Thoracic aorta (tissue), 2 donors: ENCODE measurements around the gene NTRK2. TPM values are rescaled to one million over a fixed set of nuclear protein-coding genes. Genes with fewer than 3 reads are reported as not detected.

Source experiments
- ATAC-seq: fragments of 150-250 bp; one replicate; pipeline ENCODE4 v1.8.0; 2017; ENCODE audit warnings: low read depth; ENCODE audit not compliant: insufficient number of reproducible peaks, low FRiP score
- DNase-seq: peaks from one replicate; pipeline ENCODE4 v3.0.0-alpha.2; 2020; ENCODE audit warnings: low spot score
- H3K27ac ChIP-seq, 2 donors: fragments of 200-600 bp; sonication (generic); 1 replicate in 1 of 2; 2 replicates in 1 of 2; pipeline ENCODE4 v1.5.1; 2016; ENCODE audit warnings: mild to moderate bottlenecking in 2 of 2, moderate library complexity in 2 of 2
- H3K27me3 ChIP-seq: fragments of 200-600 bp; sonication (generic); replicated peaks from 2 replicates; pipeline ENCODE4 v1.6.0; 2016; ENCODE audit warnings: mild to moderate bottlenecking; ENCODE audit not compliant: insufficient read depth
- H3K36me3 ChIP-seq: fragments of 200-600 bp; sonication (generic); one replicate; pipeline ENCODE4 v1.5.1; 2016
- H3K4me1 ChIP-seq, 2 donors: fragments of 200-600 bp; sonication (generic); 1 replicate in 1 of 2; 2 replicates in 1 of 2; pipeline versions ENCODE4 v1.5.1 to v1.6.0; 2016; ENCODE audit warnings: low read depth in 2 of 2, mild to moderate bottlenecking in 1 of 2; ENCODE audit not compliant: control insufficient read depth in 1 of 2
- H3K4me3 ChIP-seq: fragments of 200-600 bp; sonication (generic); 2 replicates; pipeline ENCODE4 v1.5.1; 2016; ENCODE audit warnings: mild to moderate bottlenecking
- H3K9me3 ChIP-seq: fragments of 200-600 bp; sonication (generic); 2 replicates; pipeline ENCODE4 v1.5.1; 2016
- total RNA-seq, 2 donors: library from RNA; depleted of rRNA; stranded (reverse); fragments of >200 nt; gene quantifications; one replicate each; pipeline versions ENCODE4 v1.1.0 to v1.2.3, GENCODE V29; 2016
- TF ChIP-seq, protein P1 (sequence below): fragments of 200-600 bp; sonication (generic); IDR thresholded peaks from one replicate; pipeline ENCODE4 v1.5.1; 2019; ENCODE audit warnings: antibody characterized with exemption

The NTRK2 gene
- total RNA-seq, 2 donors from 2014 or later = 12.6 to 27.9 TPM

DNA sequence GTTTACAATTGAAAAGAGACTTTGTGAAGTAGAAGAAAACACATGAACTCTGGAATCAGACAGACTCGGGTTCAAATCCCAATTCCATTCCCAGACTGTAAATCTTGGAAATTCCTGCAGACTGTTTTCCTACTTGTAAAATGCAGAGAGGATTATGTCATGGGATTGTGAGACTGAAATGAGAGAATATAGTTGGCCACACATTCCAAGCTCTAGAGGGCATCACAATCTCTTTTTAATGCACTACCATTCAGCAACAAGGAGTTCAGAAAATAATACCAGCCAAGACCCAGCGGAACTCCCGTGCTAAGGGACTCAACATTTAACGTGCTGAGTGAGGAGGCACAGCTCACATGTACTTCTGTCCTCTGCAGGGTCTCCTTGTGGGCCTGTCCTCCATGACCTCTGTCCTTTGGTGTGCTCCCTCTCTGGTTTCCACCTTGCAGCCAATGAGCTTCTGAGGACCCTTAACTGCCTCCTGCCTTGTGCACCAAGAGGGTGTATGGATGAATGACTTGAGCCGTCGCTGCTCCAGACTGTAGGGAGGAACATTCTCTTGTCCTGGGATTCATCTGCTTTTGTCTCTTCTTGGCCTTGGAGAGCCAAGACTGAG lies 263.5 kb downstream of the NTRK2 start:
- no peak overlapping the region for H3K4me3 ChIP-seq
- no peak overlapping the region for H3K27ac ChIP-seq
- H3K27me3 ChIP-seq = no peaks in the 10 kb centered on the region
- TF ChIP-seq, protein P1, sequence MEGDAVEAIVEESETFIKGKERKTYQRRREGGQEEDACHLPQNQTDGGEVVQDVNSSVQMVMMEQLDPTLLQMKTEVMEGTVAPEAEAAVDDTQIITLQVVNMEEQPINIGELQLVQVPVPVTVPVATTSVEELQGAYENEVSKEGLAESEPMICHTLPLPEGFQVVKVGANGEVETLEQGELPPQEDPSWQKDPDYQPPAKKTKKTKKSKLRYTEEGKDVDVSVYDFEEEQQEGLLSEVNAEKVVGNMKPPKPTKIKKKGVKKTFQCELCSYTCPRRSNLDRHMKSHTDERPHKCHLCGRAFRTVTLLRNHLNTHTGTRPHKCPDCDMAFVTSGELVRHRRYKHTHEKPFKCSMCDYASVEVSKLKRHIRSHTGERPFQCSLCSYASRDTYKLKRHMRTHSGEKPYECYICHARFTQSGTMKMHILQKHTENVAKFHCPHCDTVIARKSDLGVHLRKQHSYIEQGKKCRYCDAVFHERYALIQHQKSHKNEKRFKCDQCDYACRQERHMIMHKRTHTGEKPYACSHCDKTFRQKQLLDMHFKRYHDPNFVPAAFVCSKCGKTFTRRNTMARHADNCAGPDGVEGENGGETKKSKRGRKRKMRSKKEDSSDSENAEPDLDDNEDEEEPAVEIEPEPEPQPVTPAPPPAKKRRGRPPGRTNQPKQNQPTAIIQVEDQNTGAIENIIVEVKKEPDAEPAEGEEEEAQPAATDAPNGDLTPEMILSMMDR = no peak
- no peaks in the 10 kb centered on the region for H3K4me1 ChIP-seq
- H3K9me3 ChIP-seq = no peaks in the 10 kb centered on the region
- no peak for ATAC-seq
- no peaks in the 10 kb centered on the region for H3K36me3 ChIP-seq
- DNase-seq = no peak

DNA sequence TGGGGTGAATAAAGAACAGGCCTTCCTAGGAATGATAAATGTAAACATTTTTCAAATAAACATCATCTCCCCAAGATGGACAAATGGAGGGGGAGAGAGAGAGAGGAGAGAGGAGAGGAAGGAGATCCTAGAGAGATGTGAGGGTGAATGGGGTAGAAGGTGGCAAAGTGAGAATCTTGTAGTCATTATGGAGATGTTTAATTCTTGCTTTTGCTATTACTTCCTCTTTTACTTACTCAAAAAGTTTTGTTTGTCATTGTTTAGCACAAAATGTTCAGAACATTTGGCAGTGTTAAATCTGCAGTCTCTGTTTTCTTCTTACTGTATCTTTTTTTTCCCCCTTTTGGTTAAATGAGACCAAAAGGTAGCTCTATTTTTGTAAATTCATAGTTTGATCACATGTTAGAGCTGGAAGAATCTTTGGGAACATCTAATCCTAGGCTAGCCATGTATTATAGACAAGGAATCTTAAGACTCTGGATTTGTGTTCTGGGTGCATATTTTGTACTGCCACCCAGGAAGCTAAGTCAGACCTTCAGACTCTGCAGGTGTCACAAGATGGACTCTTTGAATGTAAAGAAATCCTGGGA lies 266.1 kb downstream of the NTRK2 start:
- no peaks in the 10 kb centered on the region for H3K4me1 ChIP-seq
- no peaks in the 10 kb centered on the region for H3K27me3 ChIP-seq
- TF ChIP-seq, protein P1 = no peak
- no peaks in the 10 kb centered on the region for H3K9me3 ChIP-seq
- DNase-seq (no peak), ATAC-seq (no peak)
- no peaks in the 10 kb centered on the region for H3K36me3 ChIP-seq
- no peak overlapping the region for H3K4me3 ChIP-seq
- no peak overlapping the region for H3K27ac ChIP-seq

DNA sequence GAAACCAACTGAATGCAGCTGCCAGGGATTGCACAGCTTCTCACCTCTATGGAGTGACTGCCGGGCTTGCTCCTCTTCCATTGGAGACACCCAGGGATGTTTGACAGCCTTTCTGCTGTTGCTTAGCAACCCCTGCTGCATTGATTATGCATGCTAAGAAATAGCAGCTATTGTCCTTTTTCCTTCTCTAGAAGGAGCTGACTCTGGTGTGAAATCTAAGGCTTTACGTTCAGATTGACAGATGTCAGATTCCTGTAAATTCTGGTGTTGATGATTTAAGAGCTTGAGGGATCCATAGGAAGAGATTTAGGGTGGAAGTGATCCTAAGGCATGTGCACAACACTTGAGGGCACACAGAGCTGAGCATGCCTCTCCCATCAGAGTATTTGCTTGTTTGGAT lies 267.7 kb downstream of the NTRK2 start:
- Histone ChIP-seq H3K4me1 (no peaks in the 10 kb centered on the region), H3K36me3 (no peaks in the 10 kb centered on the region), H3K4me3 (no peak overlapping the region), H3K27me3 (no peaks in the 10 kb centered on the region), H3K27ac (no peak overlapping the region), H3K9me3 (no peaks in the 10 kb centered on the region)
- no peak for DNase-seq
- ATAC-seq = no peak
- TF ChIP-seq, protein P1 = no peak

DNA sequence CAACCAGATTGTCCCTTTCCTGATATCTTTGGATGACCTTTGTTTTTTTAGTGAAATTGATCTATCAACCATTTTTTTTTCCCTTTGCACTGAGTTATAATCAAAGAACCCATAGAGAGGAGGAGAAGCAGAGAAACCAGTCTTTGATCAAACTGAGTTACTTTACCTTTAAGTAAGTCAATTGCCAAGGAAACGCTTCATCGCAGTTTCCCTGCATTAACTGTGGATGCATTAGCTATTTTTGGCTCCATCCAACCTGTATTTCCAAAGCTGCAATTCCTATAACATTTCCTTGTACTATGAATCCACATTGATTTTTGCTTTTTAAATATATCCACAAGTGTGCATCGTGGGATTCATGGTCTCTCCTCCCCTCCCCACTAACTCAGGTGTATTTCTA lies 268.1 kb downstream of the NTRK2 start:
- DNase-seq (no peak), ATAC-seq (no peak)
- Histone ChIP-seq H3K9me3 (no peaks in the 10 kb centered on the region), H3K4me3 (no peak overlapping the region), H3K27me3 (no peaks in the 10 kb centered on the region), H3K27ac (no peak overlapping the region), H3K4me1 (no peaks in the 10 kb centered on the region), H3K36me3 (no peaks in the 10 kb centered on the region)
- TF ChIP-seq, protein P1 = no peak

DNA sequence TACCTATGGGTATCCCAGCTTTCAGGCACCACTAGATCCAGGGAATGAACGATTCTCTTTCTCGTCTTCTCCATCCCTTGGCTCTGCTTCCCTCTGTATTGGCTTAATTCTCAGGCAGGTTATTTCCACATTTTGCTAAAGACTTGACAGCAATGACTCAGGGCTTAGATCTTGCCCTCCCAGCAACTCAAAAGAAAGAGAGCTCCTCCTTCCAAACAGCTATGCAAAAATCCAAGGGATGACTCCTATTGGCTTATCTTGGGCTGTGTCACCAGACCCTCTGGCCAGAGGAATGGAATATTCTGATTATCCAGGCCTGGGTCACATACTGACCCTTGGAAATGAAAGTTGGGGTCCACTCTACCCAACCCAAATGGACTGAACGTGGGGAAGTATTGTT lies 270.2 kb downstream of the NTRK2 start:
- Histone ChIP-seq H3K27me3 (no peaks in the 10 kb centered on the region), H3K4me1 (no peaks in the 10 kb centered on the region), H3K9me3 (no peaks in the 10 kb centered on the region), H3K27ac (no peak overlapping the region), H3K36me3 (no peaks in the 10 kb centered on the region), H3K4me3 (no peak overlapping the region)
- ATAC-seq (no peak), DNase-seq (no peak)
- TF ChIP-seq, protein P1 = no peak
